Right lobe of liver (tissue), 4 donors: ENCODE results near the gene TYW1B.
"Not testable (repeated sequence)": the region's sequence is repeated elsewhere in the genome, so short reads cannot be mapped to it uniquely, and the experiment has no call there.

ENCODE experiments used
- POLR2A ChIP-seq: fragments of 450-650 bp; IDR thresholded peaks from one replicate; pipeline ENCODE4 v1.6.1; 2017; ENCODE audit warnings: antibody characterized with exemption, mild to moderate bottlenecking
- TF ChIP-seq, protein P1 (sequence below), 4 donors: fragments of 200-600 bp in 3 of 4; fragments of 450-650 bp in 1 of 4; IDR thresholded peaks; one replicate each; pipeline versions ENCODE4 v1.5.1 to v1.8.0; 2016 to 2022; ENCODE audit warnings: antibody characterized with exemption in 4 of 4, mild to moderate bottlenecking in 2 of 4
- donor health status: DM: no; HTN: no; CAD: no.
- donor health status: DM: no; HTN: no; CAD: no.
- donor health status: DM: no; HTN: yes; CAD: no.

DNA sequence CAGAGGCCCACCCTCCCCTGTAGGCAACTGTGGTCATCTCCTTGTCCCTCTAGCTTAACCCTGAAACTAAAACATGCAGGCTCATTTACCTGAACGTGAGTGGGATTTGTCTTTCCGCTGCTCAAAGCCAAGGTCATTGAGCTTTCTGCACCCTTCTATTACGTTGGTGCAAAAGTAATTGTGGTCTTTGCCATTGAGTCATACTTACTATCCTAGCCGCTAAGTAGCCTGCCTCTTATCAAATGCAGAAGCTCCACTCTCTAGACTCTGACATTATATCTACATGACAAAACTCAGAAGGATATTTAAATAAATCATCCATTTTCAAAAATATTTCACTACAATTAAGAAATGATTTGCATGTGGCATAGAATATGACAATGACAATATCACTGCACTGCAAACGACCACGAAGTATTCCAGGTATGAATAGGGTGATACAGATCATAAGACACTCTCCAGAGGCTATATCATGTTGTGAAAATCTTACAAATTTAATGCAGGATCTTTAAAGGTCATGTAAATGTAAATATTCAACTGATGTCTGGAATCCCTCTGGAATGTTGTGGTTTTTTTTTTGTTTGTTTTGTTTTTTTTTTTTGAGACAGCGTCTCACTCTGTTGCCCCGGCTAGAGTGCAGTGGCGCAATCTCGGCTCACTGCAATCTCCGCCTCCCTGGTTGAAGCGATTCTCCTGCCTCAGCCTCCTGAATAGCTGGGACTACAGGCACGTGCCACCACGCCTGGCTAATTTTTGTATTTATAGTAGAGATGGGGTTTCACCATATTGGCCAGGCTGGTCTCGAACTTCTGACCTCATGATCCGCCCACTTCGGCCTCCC lies 223.0 kb downstream of the TYW1B start:
- TF ChIP-seq, protein P1, sequence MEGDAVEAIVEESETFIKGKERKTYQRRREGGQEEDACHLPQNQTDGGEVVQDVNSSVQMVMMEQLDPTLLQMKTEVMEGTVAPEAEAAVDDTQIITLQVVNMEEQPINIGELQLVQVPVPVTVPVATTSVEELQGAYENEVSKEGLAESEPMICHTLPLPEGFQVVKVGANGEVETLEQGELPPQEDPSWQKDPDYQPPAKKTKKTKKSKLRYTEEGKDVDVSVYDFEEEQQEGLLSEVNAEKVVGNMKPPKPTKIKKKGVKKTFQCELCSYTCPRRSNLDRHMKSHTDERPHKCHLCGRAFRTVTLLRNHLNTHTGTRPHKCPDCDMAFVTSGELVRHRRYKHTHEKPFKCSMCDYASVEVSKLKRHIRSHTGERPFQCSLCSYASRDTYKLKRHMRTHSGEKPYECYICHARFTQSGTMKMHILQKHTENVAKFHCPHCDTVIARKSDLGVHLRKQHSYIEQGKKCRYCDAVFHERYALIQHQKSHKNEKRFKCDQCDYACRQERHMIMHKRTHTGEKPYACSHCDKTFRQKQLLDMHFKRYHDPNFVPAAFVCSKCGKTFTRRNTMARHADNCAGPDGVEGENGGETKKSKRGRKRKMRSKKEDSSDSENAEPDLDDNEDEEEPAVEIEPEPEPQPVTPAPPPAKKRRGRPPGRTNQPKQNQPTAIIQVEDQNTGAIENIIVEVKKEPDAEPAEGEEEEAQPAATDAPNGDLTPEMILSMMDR (IDR thresholded peaks at IDR 0.05) = not testable (repeated sequence)
- not testable (repeated sequence) for TF ChIP-seq POLR2A
